Measurements from ENCODE around the gene NELFA. TPM values are rescaled to one million over a fixed set of nuclear protein-coding genes. Genes with fewer than 3 reads are reported as not detected.
"Not testable (repeated sequence)": the region's sequence is repeated elsewhere in the genome, so short reads cannot be mapped to it uniquely, and the experiment has no call there.

Gene NELFA
- total RNA-seq, 4 donors from 2014 or later, result 22.0 to 80.4 (median 31.8) TPM

DNA sequence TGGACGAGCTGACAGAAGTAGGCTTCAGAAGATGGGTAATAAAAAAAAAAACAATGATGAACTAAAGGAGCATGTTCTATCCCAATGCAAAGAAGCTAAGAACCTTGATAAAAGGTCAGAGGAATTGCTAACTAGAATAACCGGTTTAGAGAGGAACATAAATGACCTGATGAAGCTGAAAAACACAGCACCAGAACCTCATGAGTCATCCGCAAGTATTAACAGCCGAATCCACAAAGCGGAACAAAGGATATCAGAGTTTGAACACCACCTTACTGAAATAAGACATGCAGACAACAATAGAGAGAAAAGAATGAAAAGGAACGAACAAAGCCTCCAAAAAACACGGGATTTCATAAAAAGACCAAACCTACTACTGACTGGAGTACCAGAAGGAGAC, 10.5 kb downstream of the NELFA start:
- peaks cover 0 to 5% (median 4%) of the 10 kb centered on the region in 4 donors for H3K4me1 ChIP-seq
- no peak for TF ChIP-seq EP300 (IDR thresholded peaks at IDR 0.05; ENCODE audit: low read depth)
- TF ChIP-seq, protein P1, sequence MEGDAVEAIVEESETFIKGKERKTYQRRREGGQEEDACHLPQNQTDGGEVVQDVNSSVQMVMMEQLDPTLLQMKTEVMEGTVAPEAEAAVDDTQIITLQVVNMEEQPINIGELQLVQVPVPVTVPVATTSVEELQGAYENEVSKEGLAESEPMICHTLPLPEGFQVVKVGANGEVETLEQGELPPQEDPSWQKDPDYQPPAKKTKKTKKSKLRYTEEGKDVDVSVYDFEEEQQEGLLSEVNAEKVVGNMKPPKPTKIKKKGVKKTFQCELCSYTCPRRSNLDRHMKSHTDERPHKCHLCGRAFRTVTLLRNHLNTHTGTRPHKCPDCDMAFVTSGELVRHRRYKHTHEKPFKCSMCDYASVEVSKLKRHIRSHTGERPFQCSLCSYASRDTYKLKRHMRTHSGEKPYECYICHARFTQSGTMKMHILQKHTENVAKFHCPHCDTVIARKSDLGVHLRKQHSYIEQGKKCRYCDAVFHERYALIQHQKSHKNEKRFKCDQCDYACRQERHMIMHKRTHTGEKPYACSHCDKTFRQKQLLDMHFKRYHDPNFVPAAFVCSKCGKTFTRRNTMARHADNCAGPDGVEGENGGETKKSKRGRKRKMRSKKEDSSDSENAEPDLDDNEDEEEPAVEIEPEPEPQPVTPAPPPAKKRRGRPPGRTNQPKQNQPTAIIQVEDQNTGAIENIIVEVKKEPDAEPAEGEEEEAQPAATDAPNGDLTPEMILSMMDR (IDR thresholded peaks at IDR 0.05), result no peak
- TF ChIP-seq POLR2AphosphoS5 (IDR thresholded peaks at IDR 0.05), result no peak
- TF ChIP-seq POLR2A (IDR thresholded peaks at IDR 0.05), result no peak
- WGBS, 2 donors (ENCODE audit: low coverage in 1 of 2), result 68 to 74% methylated on average over 7 of the region's 7 CpGs
- intact Hi-C loops (cut with DNase I; ENCODE audit: low total_unique reads), result no loop called here
- H3K27ac ChIP-seq, result peak overlapping the region in 1 of 4 donors; percentile 34
- no peak overlapping the region for H3K4me3 ChIP-seq
- H3K9me3 ChIP-seq, result peaks cover 0 to 20% of the 10 kb centered on the region in 2 donors
- H3K27me3 ChIP-seq, result no peaks in the 10 kb centered on the region
- in situ Hi-C loops (cut with MboI; ENCODE audit: low pct_ligation_motif_present in 1 of 4, low pct_unique_long_range_greater_than_20kb in 1 of 4, low sequenced_read_pairs in 3 of 4), result no loop called here
- DNase-seq, result no peak
- no peaks in the 10 kb centered on the region for H3K36me3 ChIP-seq

DNA sequence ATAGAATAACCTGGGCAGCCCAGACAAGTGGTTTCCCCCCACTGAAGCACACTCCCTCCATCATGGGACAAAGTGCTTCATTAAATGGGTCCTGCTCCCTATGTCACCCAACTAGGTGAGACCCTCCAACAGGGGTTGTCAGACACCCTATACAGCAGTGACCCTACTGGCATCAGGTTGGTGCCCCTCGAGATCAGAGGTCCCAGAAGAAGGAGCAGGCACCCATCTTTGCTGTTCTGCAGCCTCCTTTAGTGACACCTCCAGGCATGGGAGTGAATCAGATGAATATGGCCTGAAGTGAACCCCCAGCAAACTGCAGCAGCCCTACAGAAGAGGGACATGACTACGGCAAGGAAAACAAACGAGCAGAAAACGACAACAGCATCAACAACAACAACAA, 11.1 kb downstream of the NELFA start:
- no peak for DNase-seq
- Histone ChIP-seq H3K9me3 (peaks cover 0 to 20% of the 10 kb centered on the region in 2 donors), H3K27ac (no peak overlapping the region), H3K4me1 (peaks cover 0 to 5% (median 4%) of the 10 kb centered on the region in 4 donors), H3K36me3 (no peaks in the 10 kb centered on the region), H3K27me3 (no peaks in the 10 kb centered on the region), H3K4me3 (no peak overlapping the region)
- in situ Hi-C loops (cut with MboI; ENCODE audit: low pct_ligation_motif_present in 1 of 4, low pct_unique_long_range_greater_than_20kb in 1 of 4, low sequenced_read_pairs in 3 of 4), result no loop called here
- TF ChIP-seq POLR2A (IDR thresholded peaks at IDR 0.05) (no peak), POLR2AphosphoS5 (IDR thresholded peaks at IDR 0.05) (no peak), EP300 (IDR thresholded peaks at IDR 0.05; ENCODE audit: low read depth) (no peak)
- TF ChIP-seq, protein P1 (IDR thresholded peaks at IDR 0.05), result no peak
- 87 to 95% methylated on average over 3 to 4 of the region's 4 CpGs for WGBS, 2 donors (ENCODE audit: low coverage in 1 of 2)
- intact Hi-C loops (cut with DNase I; ENCODE audit: low total_unique reads), result no loop called here

DNA sequence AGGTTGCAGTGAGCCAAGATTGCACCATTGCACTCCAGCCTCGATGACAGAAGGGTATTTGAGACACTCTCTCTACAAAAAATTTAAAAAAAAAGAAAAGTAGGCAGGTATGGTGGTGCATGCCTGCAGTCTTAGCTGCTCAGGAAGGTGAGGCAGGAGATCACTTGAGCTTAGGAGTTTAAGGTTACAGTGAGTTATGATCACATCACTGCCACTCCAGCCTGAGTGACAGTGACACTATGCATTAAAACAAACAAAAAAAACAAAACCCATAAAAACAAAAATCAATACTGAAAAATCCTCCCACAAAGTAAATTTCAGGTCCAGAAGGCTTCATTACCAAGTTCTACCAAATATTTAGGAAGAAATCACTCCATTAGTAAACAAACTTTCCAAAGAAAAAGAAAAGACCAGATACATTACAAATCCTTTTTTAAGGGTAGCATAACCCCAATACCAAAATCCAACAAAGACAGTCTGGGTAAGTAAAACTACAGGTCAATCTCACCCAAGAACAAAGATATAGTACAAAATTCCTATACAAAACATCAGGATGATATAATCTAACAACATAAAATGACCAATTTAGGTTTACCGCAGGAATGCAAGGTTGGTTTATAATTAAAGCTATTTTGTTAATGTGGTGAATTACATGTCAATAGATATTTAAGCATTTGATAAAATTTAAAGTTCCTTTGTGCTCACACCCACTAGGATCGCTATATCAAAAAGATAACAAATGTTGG, 11.7 kb downstream of the NELFA start:
- TF ChIP-seq, protein P1 (IDR thresholded peaks at IDR 0.05), result no peak
- no peak for TF ChIP-seq POLR2AphosphoS5 (IDR thresholded peaks at IDR 0.05)
- no peak for TF ChIP-seq POLR2A (IDR thresholded peaks at IDR 0.05)
- TF ChIP-seq EP300 (IDR thresholded peaks at IDR 0.05; ENCODE audit: low read depth), result no peak
- H3K27me3 ChIP-seq, result no peaks in the 10 kb centered on the region
- DNase-seq, result no peak
- no peak overlapping the region for H3K4me3 ChIP-seq
- peaks cover 0 to 20% of the 10 kb centered on the region in 2 donors for H3K9me3 ChIP-seq
- intact Hi-C loops (cut with DNase I; ENCODE audit: low total_unique reads) (no loop called here), in situ Hi-C loops (cut with MboI; ENCODE audit: low pct_ligation_motif_present in 1 of 4, low pct_unique_long_range_greater_than_20kb in 1 of 4, low sequenced_read_pairs in 3 of 4) (no loop called here)
- H3K36me3 ChIP-seq, result no peaks in the 10 kb centered on the region
- peaks cover 0 to 5% (median 4%) of the 10 kb centered on the region in 4 donors for H3K4me1 ChIP-seq
- no peak overlapping the region for H3K27ac ChIP-seq
- 98 to 100% methylated on average over 2 to 3 of the region's 3 CpGs for WGBS, 2 donors (ENCODE audit: low coverage in 1 of 2)

DNA sequence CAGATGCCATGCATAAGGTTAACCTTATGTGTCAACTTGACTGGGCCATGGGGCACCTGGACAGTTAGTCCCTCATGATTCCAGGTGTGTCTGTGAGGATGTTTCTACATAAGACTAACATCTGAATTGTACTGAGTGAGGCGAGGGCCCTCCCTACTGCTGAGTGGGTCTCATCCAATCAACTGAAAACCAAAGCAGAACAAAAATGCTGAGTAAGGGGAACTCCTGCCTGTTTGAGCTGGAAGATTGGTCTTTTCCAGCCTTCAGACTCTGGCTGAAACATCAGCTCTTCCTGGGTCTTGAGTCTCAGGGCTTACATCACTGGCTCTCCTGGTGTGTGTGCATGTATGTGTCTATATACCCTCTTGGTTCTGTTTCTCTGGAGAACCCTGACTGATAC, 13.8 kb downstream of the NELFA start:
- no peak for DNase-seq
- no peak for TF ChIP-seq POLR2AphosphoS5 (IDR thresholded peaks at IDR 0.05)
- TF ChIP-seq, protein P1 (IDR thresholded peaks at IDR 0.05), result no peak
- no peak for TF ChIP-seq POLR2A (IDR thresholded peaks at IDR 0.05)
- TF ChIP-seq EP300 (IDR thresholded peaks at IDR 0.05; ENCODE audit: low read depth), result no peak
- H3K4me1 ChIP-seq, result peaks cover 0 to 5% (median 4%) of the 10 kb centered on the region in 4 donors
- H3K9me3 ChIP-seq, result peaks cover 0 to 10% of the 10 kb centered on the region in 2 donors
- H3K4me3 ChIP-seq, result no peak overlapping the region
- H3K27me3 ChIP-seq, result no peaks in the 10 kb centered on the region
- peaks cover 0 to 11% (median 3%) of the 10 kb centered on the region in 4 donors for H3K36me3 ChIP-seq
- in situ Hi-C loops (cut with MboI; ENCODE audit: low pct_ligation_motif_present in 1 of 4, low pct_unique_long_range_greater_than_20kb in 1 of 4, low sequenced_read_pairs in 3 of 4) (no loop called here), intact Hi-C loops (cut with DNase I; ENCODE audit: low total_unique reads) (no loop called here)
- 60 to 100% methylated on average over 1 of the region's 1 CpG for WGBS, 2 donors (ENCODE audit: low coverage in 1 of 2)
- H3K27ac ChIP-seq, result no peak overlapping the region

DNA sequence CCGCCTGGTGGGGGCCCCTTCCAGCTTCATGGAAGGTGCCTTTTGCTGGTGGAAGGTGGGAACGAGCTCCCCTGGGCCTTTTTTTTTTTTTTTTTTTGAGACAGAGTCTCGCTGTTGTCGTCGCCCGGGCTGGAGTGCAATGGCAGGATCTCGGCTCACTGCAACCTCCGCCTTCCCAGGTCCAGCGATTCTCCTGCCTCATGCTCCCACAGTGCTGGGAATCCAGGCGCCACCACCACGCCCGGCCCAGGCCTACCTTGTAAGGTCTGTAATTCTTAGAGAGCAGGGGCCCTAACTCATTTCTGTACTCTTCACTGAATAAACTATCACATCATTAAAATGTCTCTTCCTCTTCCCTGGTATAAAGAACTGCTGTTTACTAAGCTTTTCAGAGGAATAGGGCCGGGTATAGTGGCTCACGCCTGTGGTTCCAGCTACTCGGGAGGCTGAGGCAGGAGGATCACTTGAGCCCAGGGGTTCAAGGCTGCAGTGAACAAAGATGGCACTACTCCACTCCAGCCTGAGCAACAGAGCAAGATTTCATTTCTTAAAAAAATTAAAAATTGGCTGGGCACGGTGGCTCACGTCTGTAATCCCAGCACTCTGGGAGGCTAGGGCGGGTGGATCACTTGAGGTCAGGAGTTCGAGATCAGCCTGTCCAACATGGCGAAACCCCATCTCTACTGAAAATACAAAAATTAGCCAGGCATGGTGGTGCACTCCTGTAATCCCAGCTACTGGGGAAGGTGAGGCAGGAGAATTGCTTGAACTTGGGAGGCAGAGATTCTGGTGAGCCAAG, 14.9 kb downstream of the NELFA start:
- DNase-seq; H3K27me3 ChIP-seq; H3K27ac ChIP-seq; H3K4me1 ChIP-seq; in situ Hi-C loops (cut with MboI; ENCODE audit: low pct_ligation_motif_present in 1 of 4, low pct_unique_long_range_greater_than_20kb in 1 of 4, low sequenced_read_pairs in 3 of 4); intact Hi-C loops (cut with DNase I; ENCODE audit: low total_unique reads); H3K9me3 ChIP-seq; H3K4me3 ChIP-seq: not testable (repeated sequence)
- peaks cover 0 to 20% (median 8%) of the 10 kb centered on the region in 4 donors for H3K36me3 ChIP-seq
- WGBS, 2 donors (ENCODE audit: low coverage in 1 of 2), result 91 to 94% methylated on average over 9 to 20 of the region's 20 CpGs

All from transverse colon (tissue), 4 donors.